Measurements from ENCODE around the gene RPRD1A. TPM values are rescaled to one million over a fixed set of nuclear protein-coding genes. Genes with fewer than 3 reads are reported as not detected.

RPRD1A gene
- total RNA-seq, 1 donor from 2014 or later = 41.3 TPM

DNA sequence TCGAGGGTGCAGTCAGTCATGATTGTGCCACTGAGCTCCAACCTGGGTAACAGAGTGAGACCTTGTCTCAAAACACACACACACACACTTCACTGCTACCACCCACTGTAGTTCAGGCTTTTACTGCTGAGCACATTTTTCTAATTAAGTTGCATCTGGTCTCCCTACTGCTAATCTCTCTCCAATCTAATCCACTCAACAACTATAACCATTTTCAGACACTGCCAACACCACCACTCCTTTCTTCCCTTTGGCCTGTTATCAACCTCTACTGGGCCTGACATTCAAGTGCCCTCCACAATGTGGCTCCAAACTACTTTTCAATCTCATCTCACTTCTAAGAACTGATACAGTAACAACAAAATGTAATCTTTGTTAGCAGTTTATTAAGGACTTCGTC lies 50.1 kb downstream of the RPRD1A start:
- no peak overlapping the region for H3K4me3 ChIP-seq (ENCODE audit: low read depth, low read length)
- no peak for DNase-seq (ENCODE audit: low read depth)
- TF ChIP-seq, protein P1, sequence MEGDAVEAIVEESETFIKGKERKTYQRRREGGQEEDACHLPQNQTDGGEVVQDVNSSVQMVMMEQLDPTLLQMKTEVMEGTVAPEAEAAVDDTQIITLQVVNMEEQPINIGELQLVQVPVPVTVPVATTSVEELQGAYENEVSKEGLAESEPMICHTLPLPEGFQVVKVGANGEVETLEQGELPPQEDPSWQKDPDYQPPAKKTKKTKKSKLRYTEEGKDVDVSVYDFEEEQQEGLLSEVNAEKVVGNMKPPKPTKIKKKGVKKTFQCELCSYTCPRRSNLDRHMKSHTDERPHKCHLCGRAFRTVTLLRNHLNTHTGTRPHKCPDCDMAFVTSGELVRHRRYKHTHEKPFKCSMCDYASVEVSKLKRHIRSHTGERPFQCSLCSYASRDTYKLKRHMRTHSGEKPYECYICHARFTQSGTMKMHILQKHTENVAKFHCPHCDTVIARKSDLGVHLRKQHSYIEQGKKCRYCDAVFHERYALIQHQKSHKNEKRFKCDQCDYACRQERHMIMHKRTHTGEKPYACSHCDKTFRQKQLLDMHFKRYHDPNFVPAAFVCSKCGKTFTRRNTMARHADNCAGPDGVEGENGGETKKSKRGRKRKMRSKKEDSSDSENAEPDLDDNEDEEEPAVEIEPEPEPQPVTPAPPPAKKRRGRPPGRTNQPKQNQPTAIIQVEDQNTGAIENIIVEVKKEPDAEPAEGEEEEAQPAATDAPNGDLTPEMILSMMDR (conservative IDR thresholded peaks at IDR 0.05; ENCODE audit: low read depth, low read length) = no peak

DNA sequence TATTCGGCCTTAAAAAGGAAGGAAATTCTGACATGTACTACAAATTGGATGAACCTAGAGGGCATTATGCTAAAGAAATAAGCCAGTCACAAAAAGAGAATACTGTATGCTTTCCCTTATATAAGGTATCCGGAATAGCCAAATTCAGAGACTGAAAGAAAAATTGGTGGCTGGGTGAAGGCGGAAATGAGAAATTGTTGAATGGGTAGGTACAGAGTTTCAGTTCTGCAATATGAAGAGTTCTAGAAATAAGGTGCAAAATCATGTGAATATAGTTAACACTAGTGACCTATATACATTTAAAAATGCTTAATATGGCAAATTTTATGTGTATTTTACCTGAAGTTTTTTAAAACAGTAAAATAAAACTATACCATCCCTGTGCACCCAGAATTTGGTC lies 51.7 kb downstream of the RPRD1A start:
- TF ChIP-seq, protein P1 (conservative IDR thresholded peaks at IDR 0.05; ENCODE audit: low read depth, low read length) = no peak
- H3K4me3 ChIP-seq (ENCODE audit: low read depth, low read length) = no peak overlapping the region
- no peak for DNase-seq (ENCODE audit: low read depth)

DNA sequence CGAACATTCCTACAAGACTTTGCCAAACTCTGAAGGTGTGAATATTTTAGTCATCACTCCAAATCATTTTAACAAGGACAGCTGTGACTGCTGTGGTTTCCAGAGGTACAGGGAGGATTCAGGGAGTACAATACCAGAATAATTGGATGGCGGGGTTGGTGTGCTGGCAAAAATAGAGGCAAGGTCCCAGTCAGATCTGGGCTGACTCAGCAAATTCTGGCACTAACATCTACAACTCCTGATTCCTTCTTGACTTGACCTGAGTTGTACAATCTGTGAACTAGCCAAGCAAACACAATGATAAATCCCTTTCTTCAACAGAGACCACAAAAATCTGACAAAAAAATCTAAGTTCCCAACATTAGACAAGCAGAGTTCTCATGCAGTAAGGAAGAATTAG lies 54.5 kb downstream of the RPRD1A start:
- TF ChIP-seq, protein P1 (conservative IDR thresholded peaks at IDR 0.05; ENCODE audit: low read depth, low read length) = no peak
- DNase-seq (ENCODE audit: low read depth) = no peak
- no peak overlapping the region for H3K4me3 ChIP-seq (ENCODE audit: low read depth, low read length)

DNA sequence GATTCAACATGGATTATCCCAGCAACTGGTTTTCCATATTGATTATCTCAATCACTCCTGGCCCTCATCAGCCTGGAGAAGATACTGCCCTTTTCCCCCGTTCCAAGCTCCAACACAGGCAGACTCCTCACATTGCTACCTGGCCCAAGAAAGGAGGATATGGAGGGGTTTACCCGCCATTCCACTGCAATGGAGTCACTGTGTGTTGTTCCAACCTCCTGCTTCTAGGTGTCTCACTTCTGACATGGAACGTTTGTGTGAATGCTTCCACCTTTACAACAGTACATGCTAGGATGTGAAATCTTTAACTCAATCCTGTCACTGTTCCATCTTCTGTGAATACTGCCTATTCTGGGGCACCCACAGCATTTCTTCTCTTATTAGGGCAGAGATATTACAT lies 58.1 kb downstream of the RPRD1A start:
- TF ChIP-seq, protein P1 (conservative IDR thresholded peaks at IDR 0.05; ENCODE audit: low read depth, low read length) = no peak
- no peak overlapping the region for H3K4me3 ChIP-seq (ENCODE audit: low read depth, low read length)
- DNase-seq (ENCODE audit: low read depth) = no peak

DNA sequence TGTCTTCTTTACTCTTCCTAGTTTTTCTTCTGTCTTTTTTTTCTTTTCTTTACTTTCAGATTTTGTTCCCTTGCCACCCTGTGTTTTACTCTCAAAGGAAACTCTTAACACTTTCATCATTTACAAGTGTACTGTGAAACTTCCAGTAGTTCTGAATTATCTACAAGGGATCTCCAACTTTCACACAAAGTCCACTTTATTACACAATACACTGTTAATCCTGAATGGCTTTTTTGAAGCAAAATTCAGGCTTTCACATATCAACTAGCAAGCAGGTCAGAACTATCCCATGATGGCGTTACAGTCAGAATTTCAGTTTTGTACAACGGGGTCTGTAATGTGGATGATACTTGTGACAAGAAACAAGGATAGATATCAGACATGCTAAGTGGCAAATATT lies 60.4 kb downstream of the RPRD1A start:
- H3K4me3 ChIP-seq (ENCODE audit: low read depth, low read length) = no peak overlapping the region
- no peak for DNase-seq (ENCODE audit: low read depth)
- TF ChIP-seq, protein P1 (conservative IDR thresholded peaks at IDR 0.05; ENCODE audit: low read depth, low read length) = no peak

DNA sequence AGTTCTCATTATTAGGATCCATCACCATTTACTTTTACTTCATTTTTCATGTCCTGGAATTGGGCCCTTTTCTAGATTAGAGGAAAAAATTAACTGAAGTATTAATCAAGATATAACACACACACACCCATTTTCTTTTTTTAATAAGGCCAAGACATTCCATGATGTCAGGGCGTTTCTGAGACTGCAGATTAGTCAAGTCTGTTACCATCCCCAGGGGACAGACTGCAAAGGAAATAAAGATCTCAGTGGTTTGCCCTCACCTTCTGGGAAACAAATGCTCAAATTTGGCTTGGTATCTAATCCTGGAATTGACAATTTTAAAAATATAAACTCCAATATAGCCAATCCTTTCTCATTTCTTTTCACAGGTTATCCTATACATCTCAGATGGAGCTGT lies 67.4 kb downstream of the RPRD1A start:
- TF ChIP-seq, protein P1 (conservative IDR thresholded peaks at IDR 0.05; ENCODE audit: low read depth, low read length) = no peak
- no peak overlapping the region for H3K4me3 ChIP-seq (ENCODE audit: low read depth, low read length)
- no peak for DNase-seq (ENCODE audit: low read depth)

DNA sequence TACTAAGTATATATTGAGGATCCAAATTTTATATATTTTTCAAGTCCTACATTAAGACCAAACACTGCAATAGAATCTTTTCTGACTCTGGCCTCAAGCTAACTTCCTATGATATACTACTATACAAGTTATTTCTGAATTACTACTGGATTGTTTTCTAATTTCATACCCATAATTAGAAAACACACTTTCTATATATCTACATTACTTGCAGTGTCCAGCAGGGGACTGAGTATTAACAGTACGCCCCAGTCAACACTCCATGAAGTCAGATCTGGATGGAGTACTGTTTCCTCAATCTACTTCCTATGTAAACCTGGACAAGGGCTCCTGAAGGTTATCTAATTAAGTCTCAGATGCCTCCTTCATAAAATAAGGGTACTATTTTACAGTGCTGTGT lies 68.4 kb downstream of the RPRD1A start:
- no peak overlapping the region for H3K4me3 ChIP-seq (ENCODE audit: low read depth, low read length)
- DNase-seq (ENCODE audit: low read depth) = no peak
- TF ChIP-seq, protein P1 (conservative IDR thresholded peaks at IDR 0.05; ENCODE audit: low read depth, low read length) = peak; percentile 35

Data from epithelial cell of proximal tubule (primary cell).